MM.1S (cell line): ENCODE data around the gene PRR33.

Source experiments
- CTCF ChIP-seq: fragments of 300-600 bp; sonication (generic); IDR thresholded peaks from 2 replicates; pipeline ENCODE4 v1.5.1; 2016; ENCODE audit warnings: antibody characterized with exemption, low read length, mixed read lengths
- EZH2 ChIP-seq: fragments of 300-600 bp; sonication (generic); optimal IDR thresholded peaks from 2 replicates; pipeline ENCODE3; 2017; ENCODE audit warnings: low read depth, mild to moderate bottlenecking, antibody characterized with exemption, low read length, mixed read lengths

GRCh38 chr11:1845095-1845429, 46.6 kb downstream of the PRR33 start:
- TF ChIP-seq CTCF (no peak), EZH2 (no peak)
